Fibroblast of villous mesenchyme (primary cell): ENCODE results near the gene NEK9. TPM values are rescaled to one million over a fixed set of nuclear protein-coding genes. Genes with fewer than 3 reads are reported as not detected.
A peak's percentile ranks its signal among the peaks of the same experiment; 100 is the strongest.

Experiments
- DNase-seq: peaks from one replicate; pipeline ENCODE4 v3.0.0-alpha.2; 2010; ENCODE audit warnings: low read depth
- H3K4me3 ChIP-seq: 2 replicates; pipeline ENCODE4 v1.5.1; 2011; ENCODE audit warnings: low read depth, mild to moderate bottlenecking, low read length
- CTCF ChIP-seq: IDR thresholded peaks from 2 replicates; pipeline ENCODE4 v1.5.1; 2012; ENCODE audit warnings: low read depth, mild to moderate bottlenecking, low read length; ENCODE audit not compliant: insufficient read depth
- total RNA-seq: library from RNA; depleted of rRNA; stranded (reverse); fragments of >200 nt; gene quantifications from 2 replicates; pipeline ENCODE4 v1.2.3, GENCODE V29; 2012

NEK9 gene
- total RNA-seq, 1 donor, result 32.0 TPM

- TF ChIP-seq CTCF, result no peak
- H3K4me3 ChIP-seq, result no peak overlapping the region
- DNase-seq, result no peak
Measured at GRCh38 chr14:75096959-75097358, 29.9 kb downstream of the NEK9 start.

- H3K4me3 ChIP-seq, result no peak overlapping the region
- no peak for DNase-seq
- no peak for TF ChIP-seq CTCF
Measured at GRCh38 chr14:75095690-75096089, 31.2 kb downstream of the NEK9 start.

GRCh38 chr14:75094896-75095295, 32.0 kb downstream of the NEK9 start:
- no peak overlapping the region for H3K4me3 ChIP-seq
- TF ChIP-seq CTCF, result no peak
- no peak for DNase-seq

- no peak overlapping the region for H3K4me3 ChIP-seq
- DNase-seq, result no peak
- TF ChIP-seq CTCF, result no peak
Measured at GRCh38 chr14:75092698-75093097, 34.1 kb downstream of the NEK9 start.

GRCh38 chr14:75091251-75091650, 35.6 kb downstream of the NEK9 start:
- no peak overlapping the region for H3K4me3 ChIP-seq
- DNase-seq, result no peak
- no peak for TF ChIP-seq CTCF

- H3K4me3 ChIP-seq, result no peak overlapping the region
- no peak for TF ChIP-seq CTCF
- no peak for DNase-seq
Measured at GRCh38 chr14:75090353-75090752, 36.5 kb downstream of the NEK9 start.

GRCh38 chr14:75088566-75089373, 38.1 kb downstream of the NEK9 start:
- peak; percentile 65 for DNase-seq
- peak; percentile 85 for TF ChIP-seq CTCF

More at GRCh38 chr14:75088566-75089373, 38.1 kb downstream of the NEK9 start:
- no peak overlapping the region for H3K4me3 ChIP-seq
